Measurements from ENCODE around the gene RASAL2. TPM values are rescaled to one million over a fixed set of nuclear protein-coding genes. Genes with fewer than 3 reads are reported as not detected.
"Not testable (repeated sequence)": the region's sequence is repeated elsewhere in the genome, so short reads cannot be mapped to it uniquely, and the experiment has no call there.

RASAL2 gene
- total RNA-seq, 5 donors from 2014 or later (not counting 1 experiment from before 2014, with no cell fraction given) = 0.05 to 0.19 (median 0.11) TPM; not detected in 1

- ATAC-seq (replicated peaks in 1 of 4); H3K36me3 Mint-ChIP-seq; DNase-seq; H3K27me3 Mint-ChIP-seq; H3K4me1 ChIP-seq (ENCODE audit: control insufficient read depth in 1 of 2, extremely low read depth in 1 of 2, insufficient read depth in 2 of 2, low read length in 2 of 2); H3K27me3 ChIP-seq (replicated peaks in 1 of 2; ENCODE audit: control insufficient read depth in 2 of 2, extremely low read depth in 1 of 2, insufficient read depth in 2 of 2, low read length in 1 of 2); POLR2A ChIA-PET; H3K4me3 Mint-ChIP-seq; H3K27ac ChIP-seq (ENCODE audit: low read length); H3K9me3 ChIP-seq; H3K4me1 Mint-ChIP-seq; H3K4me3 ChIP-seq (ENCODE audit: control insufficient read depth in 1 of 2, extremely low read depth in 1 of 2, low read length in 1 of 2); CTCF ChIA-PET; H3K36me3 ChIP-seq (ENCODE audit: control insufficient read depth in 2 of 2, extremely low read depth in 1 of 2, insufficient read depth in 1 of 2, low read length in 1 of 2); H3K27ac Mint-ChIP-seq: not testable (repeated sequence)
- 86% methylated on average over 1 of the region's 4 CpGs for WGBS (ENCODE audit: insufficient coverage)
- peaks cover 11 to 17% (median 16%) of the 10 kb centered on the region in 3 donors for H3K9me3 Mint-ChIP-seq
Measured at GRCh38 chr1:178202095-178202494, 108.2 kb downstream of the RASAL2 start.

GRCh38 chr1:178202546-178202945, 108.6 kb downstream of the RASAL2 start:
- H3K27me3 ChIP-seq (replicated peaks in 1 of 2; ENCODE audit: control insufficient read depth in 2 of 2, extremely low read depth in 1 of 2, insufficient read depth in 2 of 2, low read length in 1 of 2); POLR2A ChIA-PET; H3K4me3 ChIP-seq (ENCODE audit: control insufficient read depth in 1 of 2, extremely low read depth in 1 of 2, low read length in 1 of 2); H3K27ac Mint-ChIP-seq; H3K4me1 ChIP-seq (ENCODE audit: control insufficient read depth in 1 of 2, extremely low read depth in 1 of 2, insufficient read depth in 2 of 2, low read length in 2 of 2); H3K9me3 ChIP-seq; H3K4me3 Mint-ChIP-seq; H3K27ac ChIP-seq (ENCODE audit: low read length); H3K36me3 ChIP-seq (ENCODE audit: control insufficient read depth in 2 of 2, extremely low read depth in 1 of 2, insufficient read depth in 1 of 2, low read length in 1 of 2); H3K27me3 Mint-ChIP-seq; H3K36me3 Mint-ChIP-seq; DNase-seq; H3K4me1 Mint-ChIP-seq; ATAC-seq (replicated peaks in 1 of 4); CTCF ChIA-PET: not testable (repeated sequence)
- 100% methylated on average over 1 of the region's 2 CpGs for WGBS (ENCODE audit: insufficient coverage)
- peaks cover 11 to 17% (median 16%) of the 10 kb centered on the region in 3 donors for H3K9me3 Mint-ChIP-seq

- H3K4me3 Mint-ChIP-seq; H3K36me3 Mint-ChIP-seq; H3K36me3 ChIP-seq (ENCODE audit: control insufficient read depth in 2 of 2, extremely low read depth in 1 of 2, insufficient read depth in 1 of 2, low read length in 1 of 2); H3K27ac ChIP-seq (ENCODE audit: low read length); POLR2A ChIA-PET; H3K4me1 ChIP-seq (ENCODE audit: control insufficient read depth in 1 of 2, extremely low read depth in 1 of 2, insufficient read depth in 2 of 2, low read length in 2 of 2); H3K9me3 ChIP-seq; ATAC-seq (replicated peaks in 1 of 4); H3K27ac Mint-ChIP-seq; H3K27me3 ChIP-seq (replicated peaks in 1 of 2; ENCODE audit: control insufficient read depth in 2 of 2, extremely low read depth in 1 of 2, insufficient read depth in 2 of 2, low read length in 1 of 2); H3K27me3 Mint-ChIP-seq; CTCF ChIA-PET; H3K4me3 ChIP-seq (ENCODE audit: control insufficient read depth in 1 of 2, extremely low read depth in 1 of 2, low read length in 1 of 2); DNase-seq; H3K4me1 Mint-ChIP-seq: not testable (repeated sequence)
- H3K9me3 Mint-ChIP-seq = peaks cover 16 to 40% (median 27%) of the 10 kb centered on the region in 3 donors
- 90% methylated on average over 7 of the region's 11 CpGs for WGBS (ENCODE audit: insufficient coverage)
Measured at GRCh38 chr1:178208269-178208856, 114.5 kb downstream of the RASAL2 start.

GRCh38 chr1:178209935-178210334, 116.0 kb downstream of the RASAL2 start:
- no peak for DNase-seq
- no CpG with 5 or more reads among the region's 1 CpG for WGBS (ENCODE audit: insufficient coverage)
- no peak overlapping the region for H3K27ac Mint-ChIP-seq
- peaks cover 16 to 40% (median 27%) of the 10 kb centered on the region in 3 donors for H3K9me3 Mint-ChIP-seq
- ChIA-PET POLR2A (no interaction called here), CTCF (no interaction called here)
- no peaks in the 10 kb centered on the region for H3K4me1 Mint-ChIP-seq
- Histone ChIP-seq H3K36me3 (ENCODE audit: control insufficient read depth in 2 of 2, extremely low read depth in 1 of 2, insufficient read depth in 1 of 2, low read length in 1 of 2) (no peaks in the 10 kb centered on the region), H3K27me3 (replicated peaks in 1 of 2; ENCODE audit: control insufficient read depth in 2 of 2, extremely low read depth in 1 of 2, insufficient read depth in 2 of 2, low read length in 1 of 2) (no peaks in the 10 kb centered on the region), H3K9me3 (no peaks in the 10 kb centered on the region), H3K4me1 (ENCODE audit: control insufficient read depth in 1 of 2, extremely low read depth in 1 of 2, insufficient read depth in 2 of 2, low read length in 2 of 2) (no peaks in the 10 kb centered on the region), H3K4me3 (ENCODE audit: control insufficient read depth in 1 of 2, extremely low read depth in 1 of 2, low read length in 1 of 2) (no peak overlapping the region), H3K27ac (ENCODE audit: low read length) (no peak overlapping the region)
- no peak for ATAC-seq (replicated peaks in 1 of 4)
- no peaks in the 10 kb centered on the region for H3K36me3 Mint-ChIP-seq
- H3K27me3 Mint-ChIP-seq = no peaks in the 10 kb centered on the region
- H3K4me3 Mint-ChIP-seq = no peak overlapping the region

GRCh38 chr1:178218550-178218949, 124.6 kb downstream of the RASAL2 start:
- Histone ChIP-seq H3K27ac (ENCODE audit: low read length) (no peak overlapping the region), H3K4me1 (ENCODE audit: control insufficient read depth in 1 of 2, extremely low read depth in 1 of 2, insufficient read depth in 2 of 2, low read length in 2 of 2) (no peaks in the 10 kb centered on the region), H3K36me3 (ENCODE audit: control insufficient read depth in 2 of 2, extremely low read depth in 1 of 2, insufficient read depth in 1 of 2, low read length in 1 of 2) (no peaks in the 10 kb centered on the region), H3K27me3 (replicated peaks in 1 of 2; ENCODE audit: control insufficient read depth in 2 of 2, extremely low read depth in 1 of 2, insufficient read depth in 2 of 2, low read length in 1 of 2) (no peaks in the 10 kb centered on the region), H3K9me3 (no peaks in the 10 kb centered on the region), H3K4me3 (ENCODE audit: control insufficient read depth in 1 of 2, extremely low read depth in 1 of 2, low read length in 1 of 2) (no peak overlapping the region)
- 100% methylated on average over 4 of the region's 6 CpGs for WGBS (ENCODE audit: insufficient coverage)
- H3K4me3 Mint-ChIP-seq = no peak overlapping the region
- DNase-seq (no peak), ATAC-seq (replicated peaks in 1 of 4) (no peak)
- H3K27me3 Mint-ChIP-seq = no peaks in the 10 kb centered on the region
- no peak overlapping the region for H3K27ac Mint-ChIP-seq
- no peaks in the 10 kb centered on the region for H3K36me3 Mint-ChIP-seq
- H3K4me1 Mint-ChIP-seq = no peaks in the 10 kb centered on the region
- CTCF ChIA-PET = no interaction called here
- H3K9me3 Mint-ChIP-seq = peaks cover 2 to 16% (median 7%) of the 10 kb centered on the region in 3 donors
- POLR2A ChIA-PET = no interaction called here

GRCh38 chr1:178220094-178220493, 126.2 kb downstream of the RASAL2 start:
- Mint-ChIP-seq H3K9me3 (peaks cover 2 to 19% (median 7%) of the 10 kb centered on the region in 3 donors), H3K4me3 (no peak overlapping the region), H3K4me1 (no peaks in the 10 kb centered on the region), H3K27ac (no peak overlapping the region), H3K36me3 (no peaks in the 10 kb centered on the region), H3K27me3 (no peaks in the 10 kb centered on the region)
- Histone ChIP-seq H3K4me3 (ENCODE audit: control insufficient read depth in 1 of 2, extremely low read depth in 1 of 2, low read length in 1 of 2) (no peak overlapping the region), H3K4me1 (ENCODE audit: control insufficient read depth in 1 of 2, extremely low read depth in 1 of 2, insufficient read depth in 2 of 2, low read length in 2 of 2) (no peaks in the 10 kb centered on the region), H3K36me3 (ENCODE audit: control insufficient read depth in 2 of 2, extremely low read depth in 1 of 2, insufficient read depth in 1 of 2, low read length in 1 of 2) (no peaks in the 10 kb centered on the region), H3K27ac (ENCODE audit: low read length) (no peak overlapping the region), H3K27me3 (replicated peaks in 1 of 2; ENCODE audit: control insufficient read depth in 2 of 2, extremely low read depth in 1 of 2, insufficient read depth in 2 of 2, low read length in 1 of 2) (no peaks in the 10 kb centered on the region), H3K9me3 (no peaks in the 10 kb centered on the region)
- CTCF ChIA-PET = no interaction called here
- no peak for DNase-seq
- POLR2A ChIA-PET = no interaction called here
- ATAC-seq (replicated peaks in 1 of 4) = no peak
- WGBS (ENCODE audit: insufficient coverage) = no CpG with 5 or more reads among the region's 1 CpG

- Histone ChIP-seq H3K9me3 (no peaks in the 10 kb centered on the region), H3K27me3 (replicated peaks in 1 of 2; ENCODE audit: control insufficient read depth in 2 of 2, extremely low read depth in 1 of 2, insufficient read depth in 2 of 2, low read length in 1 of 2) (no peaks in the 10 kb centered on the region), H3K4me3 (ENCODE audit: control insufficient read depth in 1 of 2, extremely low read depth in 1 of 2, low read length in 1 of 2) (no peak overlapping the region), H3K36me3 (ENCODE audit: control insufficient read depth in 2 of 2, extremely low read depth in 1 of 2, insufficient read depth in 1 of 2, low read length in 1 of 2) (no peaks in the 10 kb centered on the region), H3K4me1 (ENCODE audit: control insufficient read depth in 1 of 2, extremely low read depth in 1 of 2, insufficient read depth in 2 of 2, low read length in 2 of 2) (no peaks in the 10 kb centered on the region), H3K27ac (ENCODE audit: low read length) (no peak overlapping the region)
- Mint-ChIP-seq H3K27ac (no peak overlapping the region), H3K4me1 (no peaks in the 10 kb centered on the region), H3K27me3 (no peaks in the 10 kb centered on the region), H3K9me3 (peaks cover 0 to 14% (median 13%) of the 10 kb centered on the region in 3 donors), H3K4me3 (no peak overlapping the region), H3K36me3 (no peaks in the 10 kb centered on the region)
- POLR2A ChIA-PET = no interaction called here
- WGBS (ENCODE audit: insufficient coverage) = 67% methylated on average over 1 of the region's 1 CpG
- no peak for DNase-seq
- ATAC-seq (replicated peaks in 1 of 4) = no peak
- CTCF ChIA-PET = no interaction called here
Measured at GRCh38 chr1:178223289-178223688, 129.4 kb downstream of the RASAL2 start.

Measured in T-cell (primary cell).